SW 1271 (cell line): ENCODE measurements around the gene MALT1.
"Not testable (repeated sequence)": the region's sequence is repeated elsewhere in the genome, so short reads cannot be mapped to it uniquely, and the experiment has no call there.

ENCODE experiments used
- DNase-seq, 2 experiments: peaks; one replicate each; lab custom pipeline; 2025; lab: John Stamatoyannopoulos, UW

MALT1 gene

DNA sequence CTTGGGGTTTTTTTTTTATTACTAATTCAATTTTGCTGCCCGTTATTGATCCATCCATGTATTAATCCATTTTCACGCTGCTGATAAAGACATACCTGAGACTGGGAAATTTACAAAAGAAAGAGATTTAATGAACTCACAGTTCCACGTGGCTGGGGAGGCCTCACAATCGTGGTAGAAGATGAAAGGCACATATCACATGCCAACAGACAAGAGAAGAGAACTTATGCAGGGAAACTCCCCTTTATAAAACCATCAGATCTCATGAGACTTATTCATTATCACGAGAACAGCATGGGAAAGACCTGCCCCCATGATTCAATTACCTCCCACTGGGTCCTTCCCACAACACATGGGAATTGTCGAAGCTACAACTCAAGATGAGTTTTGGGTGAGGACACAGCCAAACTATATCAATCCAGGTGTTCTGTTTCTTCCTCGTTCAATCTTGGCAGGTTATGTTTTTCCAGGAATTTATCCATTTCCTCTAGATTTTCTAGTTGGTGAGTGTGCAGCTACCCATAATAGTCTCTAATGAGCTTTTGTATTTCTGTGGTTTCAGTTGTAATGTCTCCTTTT, 18.0 kb upstream of the MALT1 start:
- not testable (repeated sequence) for DNase-seq

DNA sequence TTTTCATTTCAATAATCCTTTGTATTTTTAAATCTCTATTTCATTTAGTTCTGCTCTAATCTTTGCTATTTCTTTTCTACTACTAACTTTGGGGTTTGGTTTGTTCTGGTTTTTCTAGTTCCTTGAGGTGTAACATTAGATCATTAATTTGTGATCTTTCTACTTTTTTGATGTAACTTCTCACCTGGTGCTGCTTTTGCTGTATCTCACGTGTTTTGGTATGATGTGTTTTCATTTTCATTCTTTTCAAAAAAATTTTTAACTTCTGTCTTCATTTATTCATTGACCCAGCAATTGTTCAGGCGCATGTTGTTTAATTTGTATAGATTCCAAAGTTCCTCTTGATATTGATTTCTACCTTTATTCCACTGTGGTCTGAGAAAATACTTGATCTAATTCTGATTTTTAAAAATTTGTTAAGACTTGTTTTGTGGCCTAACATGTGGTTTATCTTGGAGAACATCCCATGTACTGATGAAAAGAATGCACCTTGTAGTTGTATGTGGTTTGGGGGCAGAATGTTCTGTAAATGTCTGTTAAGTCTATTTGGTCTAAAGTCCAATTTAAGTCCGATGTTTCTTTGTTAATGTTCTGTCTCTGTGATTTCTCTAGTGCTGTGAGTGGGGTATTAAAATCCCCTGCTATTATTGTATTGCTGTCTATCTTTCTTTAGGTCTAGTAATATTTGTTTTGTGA, 17.3 kb upstream of the MALT1 start:
- no peak for DNase-seq

DNA sequence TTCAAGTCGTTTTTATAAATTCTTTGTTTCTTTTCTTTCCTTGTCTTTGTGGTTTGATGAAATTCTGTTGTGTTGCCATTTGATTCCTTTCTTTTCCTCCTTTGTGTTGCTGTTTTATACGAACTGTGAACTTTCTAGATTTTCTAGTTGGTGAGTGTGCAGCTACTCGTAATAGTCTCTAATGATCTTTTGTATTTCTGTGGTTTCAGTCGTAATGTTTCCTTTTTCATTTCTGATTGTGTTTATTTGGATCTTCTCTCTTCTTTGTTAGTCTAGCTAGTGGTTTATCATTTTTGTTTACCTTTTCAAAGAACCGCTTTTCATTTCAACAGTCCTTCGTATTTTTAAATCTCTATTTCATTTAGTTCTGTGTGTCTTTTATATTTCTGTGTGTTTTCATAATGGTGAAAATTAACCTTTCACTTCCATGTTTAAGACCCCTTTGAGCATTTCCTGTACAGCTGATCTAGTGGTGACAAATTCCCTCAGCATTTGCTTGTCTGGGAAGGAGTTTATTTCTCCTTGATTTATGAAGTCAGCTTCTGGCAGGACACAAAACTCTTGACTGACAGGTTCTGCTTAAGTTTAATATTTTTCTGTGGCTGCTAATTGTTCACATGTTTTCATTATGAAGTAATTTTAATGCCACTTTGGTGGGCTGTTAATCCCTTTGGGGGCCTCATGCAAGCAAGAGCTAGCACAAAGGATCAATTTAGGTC, 16.2 kb upstream of the MALT1 start:
- DNase-seq, result no peak

- DNase-seq, result no peak
Measured at GRCh38 chr18:58657081-58657480, 14.2 kb upstream of the MALT1 start.

DNA sequence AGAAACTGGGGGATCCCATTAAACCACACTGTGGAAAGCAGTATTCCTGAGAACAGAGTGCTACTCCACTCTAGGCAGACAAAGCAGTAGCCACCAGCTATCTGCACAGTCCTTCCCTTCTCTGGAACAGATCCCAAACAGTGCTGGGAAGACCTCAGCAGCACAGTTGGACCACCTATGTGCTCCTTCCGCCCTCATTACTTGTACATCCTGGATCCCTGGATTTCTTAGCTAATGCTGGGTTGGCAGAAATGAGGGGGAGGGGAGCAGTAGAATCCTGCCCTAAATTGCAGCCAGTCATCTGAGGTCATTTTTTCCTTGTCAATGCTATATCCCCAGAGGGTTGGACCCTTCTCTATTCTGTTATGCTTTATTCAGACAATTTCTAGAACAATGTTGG, 13.8 kb upstream of the MALT1 start:
- no peak for DNase-seq

DNA sequence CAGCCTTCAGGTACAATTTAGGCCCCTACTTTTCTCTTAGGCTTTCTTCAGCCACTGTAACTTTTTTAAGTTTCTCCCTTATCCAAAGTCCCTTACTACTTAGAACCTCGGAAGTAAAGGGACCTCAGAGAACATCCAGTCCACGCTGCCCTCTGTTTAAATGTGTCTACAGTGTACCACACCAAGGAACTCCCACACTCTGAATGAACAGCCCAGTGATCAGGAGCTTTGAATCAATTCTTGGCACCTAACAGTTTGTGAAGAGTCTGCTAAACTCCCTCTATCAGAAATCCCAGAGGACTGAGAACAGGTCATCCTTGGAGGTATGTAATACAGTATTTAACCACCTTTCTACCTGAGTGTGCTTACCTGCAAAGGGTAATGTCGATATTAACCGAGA, 11.6 kb upstream of the MALT1 start:
- no peak for DNase-seq

DNA sequence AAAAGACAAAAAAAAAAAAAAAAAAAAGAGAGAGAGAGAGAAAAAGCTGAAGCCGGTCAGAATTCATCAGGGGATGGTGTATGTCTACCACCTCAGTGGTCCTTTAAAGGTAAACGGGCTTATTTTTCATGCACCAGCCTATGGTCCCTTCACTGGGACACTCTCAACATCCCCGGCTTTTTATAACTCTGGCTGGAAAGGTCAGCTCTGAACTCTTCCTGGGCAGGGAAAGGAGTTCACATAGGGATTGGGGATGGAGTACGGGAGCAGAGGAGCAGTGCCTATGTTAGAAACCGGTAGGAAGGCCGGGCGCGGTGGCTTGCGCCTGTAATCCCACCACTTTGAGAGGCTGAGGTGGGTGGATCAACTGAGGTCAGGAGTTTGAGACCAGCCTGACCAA, 10.3 kb upstream of the MALT1 start:
- DNase-seq, result no peak

- peak in 1 of 2 experiments; percentile 4 for DNase-seq
Measured at GRCh38 chr18:58661423-58661822, 9.8 kb upstream of the MALT1 start.

DNA sequence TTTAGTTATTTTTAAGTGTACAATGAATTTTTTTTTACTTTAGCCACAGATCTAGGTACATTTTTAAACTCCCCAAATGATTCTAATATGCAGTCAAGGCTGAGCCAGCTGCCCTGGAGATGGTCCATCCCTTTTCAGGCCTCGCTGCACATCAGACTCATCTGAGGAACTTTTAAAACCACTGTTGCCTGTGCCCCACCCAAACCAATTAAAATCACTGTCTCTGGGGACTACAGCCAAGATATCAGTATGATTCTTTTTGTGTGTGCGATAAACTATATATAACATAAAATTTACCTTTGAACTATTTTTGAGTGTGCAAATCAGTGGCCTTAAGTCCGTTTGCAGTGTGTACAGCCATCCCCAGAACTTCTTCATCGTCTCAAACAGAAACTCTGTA, 9.1 kb upstream of the MALT1 start:
- DNase-seq, result no peak

DNA sequence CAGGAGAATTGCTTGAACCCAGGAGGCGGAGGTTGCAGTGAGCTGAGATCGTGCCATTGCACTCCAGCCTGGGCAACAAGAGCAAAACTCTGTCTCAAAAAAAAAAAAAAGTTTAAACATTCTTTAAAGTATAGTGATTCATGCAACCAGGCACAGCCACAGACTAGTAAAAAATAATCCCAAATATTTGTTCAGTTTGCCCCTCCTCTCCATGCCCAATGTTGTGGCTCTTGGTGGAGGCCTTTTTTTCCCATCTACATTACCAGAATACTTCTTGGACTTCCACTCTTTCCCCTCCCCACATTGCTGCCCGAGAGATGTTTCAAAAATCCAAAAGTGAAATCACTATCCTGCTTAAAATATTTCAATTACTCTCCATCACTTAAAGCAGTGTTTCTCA, 5.1 kb upstream of the MALT1 start:
- DNase-seq, result no peak

- no peak for DNase-seq
Measured at GRCh38 chr18:58668211-58668610, 3.1 kb upstream of the MALT1 start.

GRCh38 chr18:58668897-58669296, 2.4 kb upstream of the MALT1 start:
- no peak for DNase-seq

- DNase-seq, result no peak
Measured at GRCh38 chr18:58669731-58670378, 1.4 kb upstream of the MALT1 start.

GRCh38 chr18:58670404-58671110, 708 bp upstream of the MALT1 start:
- no peak for DNase-seq

GRCh38 chr18:58671632-58672564, 633 bp downstream of the MALT1 start:
- DNase-seq, result no peak

DNA sequence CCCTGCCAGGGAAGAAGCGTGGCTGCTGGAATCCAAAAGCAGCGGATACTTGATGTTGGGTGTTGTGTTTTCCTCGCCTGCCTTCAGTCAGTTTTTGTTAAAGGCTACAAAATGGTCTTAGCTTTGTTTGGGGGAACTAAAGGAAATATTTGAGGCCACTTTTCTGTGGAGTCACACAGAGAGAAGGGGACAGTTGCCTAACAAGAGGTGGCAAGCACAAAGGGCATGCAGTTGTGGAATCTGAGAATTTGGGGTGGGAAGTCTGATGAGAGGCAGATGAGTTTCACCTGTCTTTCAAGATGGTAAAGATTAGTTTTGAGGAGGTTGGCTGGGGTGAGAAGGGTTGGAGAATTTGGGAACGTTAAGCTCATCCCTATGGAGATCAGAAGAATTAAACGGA, 2.9 kb downstream of the MALT1 start:
- no peak for DNase-seq

DNA sequence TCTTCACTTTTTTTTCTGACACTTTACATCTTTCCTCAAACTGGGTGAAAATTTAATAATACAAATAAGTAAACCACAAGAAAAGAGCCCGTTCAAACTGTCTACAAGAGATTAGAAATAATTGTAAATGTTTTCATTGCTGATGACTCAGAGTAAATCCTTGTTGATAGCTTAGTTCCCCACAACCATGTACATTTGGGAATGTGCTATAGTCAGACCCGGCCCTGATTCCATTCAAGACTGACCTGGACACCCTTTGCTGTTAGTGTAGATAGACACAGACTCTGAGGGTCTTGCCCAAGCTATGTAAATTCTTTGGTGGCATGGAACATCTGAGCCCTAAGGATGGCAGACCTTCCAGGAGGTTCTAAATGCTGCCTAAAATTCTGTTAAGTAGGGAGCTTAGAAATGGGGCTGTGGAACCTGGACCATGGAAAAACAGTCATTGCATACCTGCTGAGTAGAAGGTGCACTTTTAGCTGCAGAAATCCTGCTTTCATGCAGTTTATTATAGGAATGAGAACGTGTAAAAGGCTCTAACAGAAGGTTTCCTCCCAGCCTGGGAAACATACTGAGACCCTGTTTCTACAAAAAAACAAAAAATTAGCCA, 3.7 kb downstream of the MALT1 start:
- DNase-seq, result no peak

DNA sequence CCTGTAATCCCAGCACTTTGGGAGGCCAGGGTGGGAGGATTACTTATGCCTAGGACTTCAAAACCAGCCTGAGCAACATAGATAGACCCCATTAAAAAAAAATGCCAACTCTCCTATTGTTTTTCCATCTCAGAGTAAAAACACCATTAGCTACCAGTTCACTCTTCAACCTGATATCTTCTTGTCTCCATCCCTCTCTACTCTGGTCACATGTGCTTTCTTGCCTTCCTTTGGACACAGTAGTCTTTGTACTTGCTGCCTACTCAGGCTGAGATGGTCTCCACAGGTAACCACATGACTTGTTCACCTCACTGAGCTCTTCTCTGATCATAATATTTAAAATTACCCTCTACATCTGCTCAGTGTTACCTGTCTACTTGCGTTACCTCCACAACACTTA, 5.0 kb downstream of the MALT1 start:
- no peak for DNase-seq

GRCh38 chr18:58682429-58683069, 11.3 kb downstream of the MALT1 start:
- peak in 1 of 2 experiments; percentile 18 for DNase-seq

- no peak for DNase-seq
Measured at GRCh38 chr18:58687871-58688308, 16.6 kb downstream of the MALT1 start.
